GM18507 (cell line): ENCODE measurements around the gene LECT2.

Source experiments
- DNase-seq: peaks from one replicate; pipeline ENCODE4 v3.0.0; 2011; ENCODE audit warnings: low read depth; ENCODE audit not compliant: insufficient read length; ENCODE audit errors: extremely low spot score
- FAIRE-seq: peaks from 2 replicates; lab custom pipeline; 2011; peaks lifted over from hg19 to GRCh38; lab: Jason Lieb, UNC

LECT2 gene

GRCh38 chr5:135980620-135981019, 25.8 kb upstream of the LECT2 start:
- FAIRE-seq (no peak), DNase-seq (no peak)

- FAIRE-seq: no peak
- DNase-seq: no peak
These were observed 24.7 kb upstream of the LECT2 start for GRCh38 chr5:135979510-135979909.

DNA sequence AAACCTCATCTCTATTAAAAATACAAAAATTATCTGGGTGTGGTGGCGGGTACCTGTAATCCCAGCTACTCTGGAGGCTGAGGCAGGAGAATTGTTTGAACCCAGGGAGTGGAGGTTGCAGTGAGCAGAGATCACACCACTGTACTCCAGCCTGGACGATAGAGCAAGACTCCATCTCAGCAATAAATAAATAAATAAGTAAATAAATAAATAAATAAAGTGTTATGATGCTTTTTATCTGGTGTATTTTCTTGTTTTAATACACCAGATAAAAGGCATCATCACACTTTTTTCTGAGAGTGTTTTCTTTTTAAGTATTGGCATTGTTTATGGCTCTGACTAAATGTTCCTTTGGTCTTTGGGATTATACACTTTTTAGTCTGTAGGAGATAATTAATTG, 24.2 kb upstream of the LECT2 start:
- DNase-seq: no peak
- no peak for FAIRE-seq

- no peak for DNase-seq
- FAIRE-seq: no peak
These were observed 23.4 kb upstream of the LECT2 start for GRCh38 chr5:135978212-135978631.

DNA sequence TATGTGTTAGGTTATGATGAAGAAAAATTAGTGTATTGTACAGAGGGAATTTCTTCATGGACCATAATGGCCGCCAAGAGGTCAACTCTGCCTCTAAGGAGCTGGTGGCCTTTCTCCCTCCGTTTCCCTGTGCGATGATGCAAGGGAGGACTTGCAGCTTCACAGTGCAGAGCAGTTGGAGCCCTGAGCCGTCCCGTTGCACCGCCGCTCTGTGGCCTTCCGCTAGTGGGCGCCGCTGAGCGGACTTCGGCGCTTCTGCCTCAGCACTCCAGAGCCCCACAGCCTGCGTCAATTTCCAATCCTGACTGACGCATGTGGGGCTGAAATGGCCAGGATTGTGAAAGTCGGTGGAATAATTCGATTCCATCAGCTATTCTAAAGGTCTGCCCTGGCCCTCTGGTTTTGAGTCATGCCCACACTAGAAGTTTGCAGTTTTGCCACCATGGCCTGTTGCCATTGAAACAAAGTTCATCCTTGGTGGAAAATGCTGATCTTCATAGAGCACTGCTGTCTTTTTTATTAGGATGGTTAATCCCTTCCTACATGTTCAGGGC, 22.7 kb upstream of the LECT2 start:
- peak; percentile 65 for FAIRE-seq
- peak; percentile 7 for DNase-seq

- no peak for FAIRE-seq
These were observed 21.4 kb upstream of the LECT2 start for GRCh38 chr5:135976216-135976615.

GRCh38 chr5:135975122-135975521, 20.3 kb upstream of the LECT2 start:
- FAIRE-seq: no peak
- DNase-seq: no peak

More at GRCh38 chr5:135976216-135976615, 21.4 kb upstream of the LECT2 start:
- no peak for DNase-seq

GRCh38 chr5:135974021-135974600, 19.3 kb upstream of the LECT2 start:
- FAIRE-seq: no peak

GRCh38 chr5:135973323-135974020, 18.7 kb upstream of the LECT2 start:
- FAIRE-seq: no peak
- no peak for DNase-seq

More at GRCh38 chr5:135974021-135974600, 19.3 kb upstream of the LECT2 start:
- DNase-seq: no peak

- no peak for FAIRE-seq
- no peak for DNase-seq
These were observed 16.9 kb upstream of the LECT2 start for GRCh38 chr5:135971701-135972100.

DNA sequence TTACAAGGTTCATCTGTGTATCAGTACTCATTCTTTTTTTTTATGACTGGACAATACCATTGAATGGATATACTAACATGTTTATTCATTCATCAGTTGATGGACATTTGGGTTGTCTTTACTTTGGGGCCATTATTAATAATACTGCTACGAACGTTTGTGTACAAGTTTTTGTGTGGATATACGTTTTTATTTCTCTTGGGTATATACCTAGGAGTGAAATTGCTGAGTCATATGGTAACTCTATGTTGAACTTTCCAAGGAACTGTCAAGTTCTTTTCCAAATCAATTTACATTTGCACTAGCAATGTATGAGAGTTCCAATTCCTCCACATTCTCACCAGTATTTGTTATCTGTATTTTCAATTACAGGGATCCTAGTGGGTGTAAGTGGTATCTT, 12.0 kb upstream of the LECT2 start:
- FAIRE-seq (no peak), DNase-seq (no peak)

DNA sequence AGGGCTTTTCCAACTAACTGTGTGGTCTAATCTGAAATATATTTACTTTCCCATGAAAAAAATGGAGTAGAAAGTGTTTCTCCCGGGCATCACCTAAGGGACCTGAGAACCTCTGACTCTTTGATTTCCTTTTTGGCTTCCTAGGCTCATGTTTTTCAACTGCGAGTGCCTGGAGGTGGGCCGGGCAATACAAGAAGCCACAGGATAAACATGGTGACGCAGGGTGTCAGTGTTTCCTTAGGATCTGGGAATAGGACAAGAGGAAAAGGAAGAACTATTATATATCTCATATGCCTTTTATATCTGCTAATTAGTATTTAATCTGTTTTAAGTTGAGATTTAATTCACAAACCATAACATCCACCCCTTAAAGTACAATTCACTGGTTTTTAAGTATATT, 11.4 kb upstream of the LECT2 start:
- FAIRE-seq: no peak
- DNase-seq: no peak

GRCh38 chr5:135965504-135965903, 10.7 kb upstream of the LECT2 start:
- FAIRE-seq (no peak), DNase-seq (no peak)

GRCh38 chr5:135964670-135965320, 10.0 kb upstream of the LECT2 start:
- DNase-seq: no peak
- FAIRE-seq: no peak

- no peak for DNase-seq
- FAIRE-seq: peak; percentile 35
These were observed 742 bp upstream of the LECT2 start for GRCh38 chr5:135955525-135955924.

GRCh38 chr5:135953850-135954249, 933 bp downstream of the LECT2 start:
- DNase-seq (no peak), FAIRE-seq (no peak)

- no peak for DNase-seq
- FAIRE-seq: no peak
These were observed 2.1 kb downstream of the LECT2 start for GRCh38 chr5:135952683-135953082.

DNA sequence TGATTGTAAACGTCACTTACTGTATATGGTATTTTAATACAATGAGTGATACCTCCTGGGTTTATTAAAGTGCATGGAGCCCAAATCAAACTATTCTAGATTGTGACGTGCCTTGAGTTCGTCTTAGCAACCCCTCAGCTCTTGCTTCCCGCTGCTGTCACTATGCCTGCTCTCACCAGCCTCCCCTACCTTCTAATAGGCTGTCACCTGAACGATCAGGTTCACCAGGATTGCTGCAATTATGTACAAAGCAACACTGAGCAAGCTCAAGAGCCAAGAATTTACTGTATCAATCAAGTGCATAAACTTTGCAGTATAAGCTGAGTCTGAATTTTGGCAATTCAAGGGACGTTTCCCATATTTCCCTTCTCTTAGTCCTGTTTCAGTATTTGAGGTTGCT, 3.0 kb downstream of the LECT2 start:
- no peak for FAIRE-seq
- DNase-seq: no peak

GRCh38 chr5:135951257-135951656, 3.5 kb downstream of the LECT2 start:
- FAIRE-seq: no peak
- DNase-seq: no peak

- no peak for DNase-seq
These were observed 4.2 kb downstream of the LECT2 start for GRCh38 chr5:135950611-135951010.

More at GRCh38 chr5:135950611-135951010, 4.2 kb downstream of the LECT2 start:
- no peak for FAIRE-seq
